Measurements from ENCODE around the gene PDXP. TPM values are rescaled to one million over a fixed set of nuclear protein-coding genes. Genes with fewer than 3 reads are reported as not detected.
A peak's percentile ranks its signal among the peaks of the same experiment; 100 is the strongest.

The PDXP gene
- total RNA-seq, 1 donor, result 5.8 TPM

GRCh38 chr22:37659897-37660708, 1.6 kb downstream of the PDXP start:
- peak overlapping the region; percentile 71 for H3K4me3 ChIP-seq (ENCODE audit: insufficient read depth, low read length)
- H3K27me3 ChIP-seq (ENCODE audit: insufficient read depth, low read length), result no peaks in the 10 kb centered on the region
- TF ChIP-seq CTCF (IDR thresholded peaks at IDR 0.05; ENCODE audit: extremely low read depth, low read depth, low read length), result no peak
- H3K36me3 ChIP-seq (ENCODE audit: insufficient read depth, low read length), result no peaks in the 10 kb centered on the region
- H4K20me1 ChIP-seq (ENCODE audit: insufficient read depth, low read length), result peaks cover 19% of the 10 kb centered on the region
- peak; percentile 42 for DNase-seq (ENCODE audit: insufficient read length, low spot score, missing footprints)
- H3K9me3 ChIP-seq (ENCODE audit: low read depth, low read length), result no peaks in the 10 kb centered on the region
- peaks cover 49% of the 10 kb centered on the region for H3K79me2 ChIP-seq (ENCODE audit: insufficient read depth, low read length)
- H3K27ac ChIP-seq (ENCODE audit: low read depth, low read length), result no peak overlapping the region
- peaks cover 27% of the 10 kb centered on the region for H3K4me1 ChIP-seq (ENCODE audit: insufficient read depth, low read length)
- H3K4me2 ChIP-seq (ENCODE audit: insufficient read depth, low read length), result peak overlapping the region; percentile 97
- no peak overlapping the region for H2AFZ ChIP-seq (ENCODE audit: low read length)

GRCh38 chr22:37660709-37661045, 2.2 kb downstream of the PDXP start:
- Histone ChIP-seq H4K20me1 (ENCODE audit: insufficient read depth, low read length) (peaks cover 19% of the 10 kb centered on the region), H3K36me3 (ENCODE audit: insufficient read depth, low read length) (no peaks in the 10 kb centered on the region), H3K79me2 (ENCODE audit: insufficient read depth, low read length) (peaks cover 55% of the 10 kb centered on the region), H3K4me1 (ENCODE audit: insufficient read depth, low read length) (peaks cover 27% of the 10 kb centered on the region), H3K27ac (ENCODE audit: low read depth, low read length) (peak overlapping the region; percentile 86), H3K27me3 (ENCODE audit: insufficient read depth, low read length) (no peaks in the 10 kb centered on the region), H3K9me3 (ENCODE audit: low read depth, low read length) (no peaks in the 10 kb centered on the region), H3K4me3 (ENCODE audit: insufficient read depth, low read length) (no peak overlapping the region), H3K4me2 (ENCODE audit: insufficient read depth, low read length) (peak overlapping the region; percentile 18), H2AFZ (ENCODE audit: low read length) (no peak overlapping the region)
- DNase-seq (ENCODE audit: insufficient read length, low spot score, missing footprints), result no peak
- TF ChIP-seq CTCF (IDR thresholded peaks at IDR 0.05; ENCODE audit: extremely low read depth, low read depth, low read length), result no peak

GRCh38 chr22:37661160-37661924, 2.8 kb downstream of the PDXP start:
- peak; percentile 96 for DNase-seq (ENCODE audit: insufficient read length, low spot score, missing footprints)
- TF ChIP-seq CTCF (IDR thresholded peaks at IDR 0.05; ENCODE audit: extremely low read depth, low read depth, low read length), result peak; percentile 60
- Histone ChIP-seq H3K36me3 (ENCODE audit: insufficient read depth, low read length) (peaks cover 3% of the 10 kb centered on the region), H4K20me1 (ENCODE audit: insufficient read depth, low read length) (peaks cover 19% of the 10 kb centered on the region), H3K4me2 (ENCODE audit: insufficient read depth, low read length) (peak overlapping the region; percentile 77), H3K79me2 (ENCODE audit: insufficient read depth, low read length) (peaks cover 59% of the 10 kb centered on the region), H3K4me3 (ENCODE audit: insufficient read depth, low read length) (peak overlapping the region; percentile 40), H3K9me3 (ENCODE audit: low read depth, low read length) (no peaks in the 10 kb centered on the region), H2AFZ (ENCODE audit: low read length) (peak overlapping the region; percentile 82), H3K27ac (ENCODE audit: low read depth, low read length) (peak overlapping the region; percentile 86), H3K27me3 (ENCODE audit: insufficient read depth, low read length) (no peaks in the 10 kb centered on the region), H3K4me1 (ENCODE audit: insufficient read depth, low read length) (peaks cover 27% of the 10 kb centered on the region)

- Histone ChIP-seq H3K27ac (ENCODE audit: low read depth, low read length) (no peak overlapping the region), H3K36me3 (ENCODE audit: insufficient read depth, low read length) (peaks cover 4% of the 10 kb centered on the region), H3K4me3 (ENCODE audit: insufficient read depth, low read length) (no peak overlapping the region), H3K4me1 (ENCODE audit: insufficient read depth, low read length) (peaks cover 27% of the 10 kb centered on the region), H4K20me1 (ENCODE audit: insufficient read depth, low read length) (peaks cover 19% of the 10 kb centered on the region), H2AFZ (ENCODE audit: low read length) (no peak overlapping the region), H3K27me3 (ENCODE audit: insufficient read depth, low read length) (no peaks in the 10 kb centered on the region), H3K4me2 (ENCODE audit: insufficient read depth, low read length) (no peak overlapping the region), H3K9me3 (ENCODE audit: low read depth, low read length) (no peaks in the 10 kb centered on the region), H3K79me2 (ENCODE audit: insufficient read depth, low read length) (peaks cover 59% of the 10 kb centered on the region)
- DNase-seq (ENCODE audit: insufficient read length, low spot score, missing footprints), result peak; percentile 31
- TF ChIP-seq CTCF (IDR thresholded peaks at IDR 0.05; ENCODE audit: extremely low read depth, low read depth, low read length), result no peak
Observed at GRCh38 chr22:37662039-37662438, 3.5 kb downstream of the PDXP start.
